ENCODE results near the gene FCRL6. TPM values are rescaled to one million over a fixed set of nuclear protein-coding genes. Genes with fewer than 3 reads are reported as not detected.

The FCRL6 gene
- total RNA-seq, 4 donors from 2014 or later = 0.71 to 1.1 TPM; not detected in 2

DNA sequence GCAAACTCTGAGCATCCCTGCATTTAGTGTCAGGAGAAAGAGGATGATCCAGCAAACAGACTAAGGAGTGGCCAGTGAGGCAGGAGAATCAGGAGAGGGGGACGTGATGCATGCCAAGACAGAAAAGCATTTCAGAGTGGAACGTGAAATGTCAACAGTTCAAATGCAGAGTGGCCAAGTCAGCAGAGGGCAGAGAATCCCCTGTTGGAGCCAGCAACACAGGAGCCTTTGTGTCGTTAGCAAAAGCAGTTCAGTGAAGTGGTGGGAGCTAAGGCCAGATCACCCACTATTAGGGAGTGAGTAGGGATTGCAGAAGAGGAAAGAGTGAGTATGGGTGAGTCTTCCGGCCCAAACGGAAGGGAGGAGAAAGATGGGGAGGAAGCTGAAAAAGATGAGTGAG, 6.6 kb upstream of the FCRL6 start:
- DNase-seq = peak in 1 of 2 donors; percentile 8
- Histone ChIP-seq H3K9me3 (no peaks in the 10 kb centered on the region), H3K27me3 (no peaks in the 10 kb centered on the region), H3K27ac (no peak overlapping the region), H3K4me1 (peaks cover 7 to 15% of the 10 kb centered on the region in 2 donors), H3K36me3 (no peaks in the 10 kb centered on the region), H3K4me3 (replicated peaks in 1 of 3) (no peak overlapping the region)
- no peak for TF ChIP-seq POLR2A (IDR thresholded peaks at IDR 0.05)
- TF ChIP-seq, protein P1, sequence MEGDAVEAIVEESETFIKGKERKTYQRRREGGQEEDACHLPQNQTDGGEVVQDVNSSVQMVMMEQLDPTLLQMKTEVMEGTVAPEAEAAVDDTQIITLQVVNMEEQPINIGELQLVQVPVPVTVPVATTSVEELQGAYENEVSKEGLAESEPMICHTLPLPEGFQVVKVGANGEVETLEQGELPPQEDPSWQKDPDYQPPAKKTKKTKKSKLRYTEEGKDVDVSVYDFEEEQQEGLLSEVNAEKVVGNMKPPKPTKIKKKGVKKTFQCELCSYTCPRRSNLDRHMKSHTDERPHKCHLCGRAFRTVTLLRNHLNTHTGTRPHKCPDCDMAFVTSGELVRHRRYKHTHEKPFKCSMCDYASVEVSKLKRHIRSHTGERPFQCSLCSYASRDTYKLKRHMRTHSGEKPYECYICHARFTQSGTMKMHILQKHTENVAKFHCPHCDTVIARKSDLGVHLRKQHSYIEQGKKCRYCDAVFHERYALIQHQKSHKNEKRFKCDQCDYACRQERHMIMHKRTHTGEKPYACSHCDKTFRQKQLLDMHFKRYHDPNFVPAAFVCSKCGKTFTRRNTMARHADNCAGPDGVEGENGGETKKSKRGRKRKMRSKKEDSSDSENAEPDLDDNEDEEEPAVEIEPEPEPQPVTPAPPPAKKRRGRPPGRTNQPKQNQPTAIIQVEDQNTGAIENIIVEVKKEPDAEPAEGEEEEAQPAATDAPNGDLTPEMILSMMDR (IDR thresholded peaks at IDR 0.05) = no peak
- WGBS, 2 donors = 28 to 31% methylated on average over 5 of the region's 5 CpGs
- intact Hi-C loops (cut with DNase I) = loop anchor here (10.0 kb wide), 1 partner anchor 219 kb away; no protein-coding TSS in a partner anchor

DNA sequence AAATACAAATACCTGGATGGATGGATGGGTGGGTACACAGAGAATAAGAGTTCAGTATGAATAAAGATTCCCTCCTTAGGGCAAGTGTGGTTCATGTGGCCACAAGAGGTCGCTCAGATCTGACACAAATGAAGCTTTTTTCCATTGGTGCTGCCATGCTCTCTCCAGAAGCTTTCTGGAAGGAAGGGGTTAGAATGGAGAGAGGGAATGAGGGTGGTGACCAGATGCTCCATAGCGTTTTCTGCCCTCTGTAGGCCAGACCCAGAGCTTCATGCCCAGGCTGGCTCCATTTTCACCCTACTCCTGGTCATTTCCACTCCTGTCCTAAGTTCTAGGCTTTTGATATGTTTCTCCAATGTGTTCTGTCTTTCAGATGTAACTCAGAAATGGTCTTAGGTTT, 3.3 kb upstream of the FCRL6 start:
- Histone ChIP-seq H3K4me3 (replicated peaks in 1 of 3) (no peak overlapping the region), H3K27me3 (no peaks in the 10 kb centered on the region), H3K4me1 (peaks cover 7 to 15% of the 10 kb centered on the region in 2 donors), H3K9me3 (no peaks in the 10 kb centered on the region), H3K36me3 (no peaks in the 10 kb centered on the region), H3K27ac (peak overlapping the region in 2 of 3 donors; percentile 25 to 53)
- TF ChIP-seq POLR2A (IDR thresholded peaks at IDR 0.05) = no peak
- TF ChIP-seq, protein P1 (IDR thresholded peaks at IDR 0.05) = peak in 5 of 6 experiments; percentile 19 to 71 (median 57)
- intact Hi-C loops (cut with DNase I) = loop anchor here (2.0 to 10.0 kb wide), 2 partner anchors 92 to 216 kb away; no protein-coding TSS in a partner anchor
- peak; percentile 53 to 62 for DNase-seq
- 5 to 6% methylated on average over 2 of the region's 2 CpGs for WGBS, 2 donors

DNA sequence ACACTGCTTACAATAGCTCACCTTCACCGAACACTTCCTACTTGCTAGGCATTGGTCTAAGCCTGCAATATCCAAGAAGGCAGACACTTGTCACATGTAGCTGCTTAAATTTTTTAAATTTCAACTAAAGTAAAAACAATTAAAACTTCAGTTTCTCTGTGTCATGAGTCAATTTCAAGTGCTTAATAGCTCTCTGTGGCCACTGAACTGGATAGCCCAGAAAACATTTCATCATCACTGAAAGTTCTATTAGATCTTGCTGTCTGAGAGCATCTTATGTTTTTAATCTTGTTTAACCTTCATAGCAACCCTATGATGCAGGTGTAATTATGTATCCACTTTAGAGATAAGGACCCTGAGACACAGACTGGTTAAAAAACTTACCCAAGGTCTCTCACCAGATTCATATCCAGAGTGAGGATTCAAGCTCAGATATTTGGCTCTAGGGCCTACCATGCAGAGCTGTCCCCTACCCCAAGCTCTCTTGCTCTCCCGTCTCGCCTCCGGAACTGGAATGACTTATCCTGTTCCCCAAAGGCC, 2.6 kb upstream of the FCRL6 start:
- DNase-seq = no peak
- no peaks in the 10 kb centered on the region for H3K27me3 ChIP-seq
- peak overlapping the region; percentile 25 to 53 (median 40) for H3K27ac ChIP-seq
- no peaks in the 10 kb centered on the region for H3K36me3 ChIP-seq
- peaks cover 7 to 15% of the 10 kb centered on the region in 2 donors for H3K4me1 ChIP-seq
- intact Hi-C loops (cut with DNase I) = loop anchor here (2.0 to 10.0 kb wide), 2 partner anchors 91 to 215 kb away; no protein-coding TSS in a partner anchor
- H3K9me3 ChIP-seq = no peaks in the 10 kb centered on the region
- TF ChIP-seq POLR2A (IDR thresholded peaks at IDR 0.05) = no peak
- TF ChIP-seq, protein P1 (IDR thresholded peaks at IDR 0.05) = no peak
- 85 to 88% methylated on average over 4 of the region's 4 CpGs for WGBS, 2 donors
- H3K4me3 ChIP-seq (replicated peaks in 1 of 3) = no peak overlapping the region

DNA sequence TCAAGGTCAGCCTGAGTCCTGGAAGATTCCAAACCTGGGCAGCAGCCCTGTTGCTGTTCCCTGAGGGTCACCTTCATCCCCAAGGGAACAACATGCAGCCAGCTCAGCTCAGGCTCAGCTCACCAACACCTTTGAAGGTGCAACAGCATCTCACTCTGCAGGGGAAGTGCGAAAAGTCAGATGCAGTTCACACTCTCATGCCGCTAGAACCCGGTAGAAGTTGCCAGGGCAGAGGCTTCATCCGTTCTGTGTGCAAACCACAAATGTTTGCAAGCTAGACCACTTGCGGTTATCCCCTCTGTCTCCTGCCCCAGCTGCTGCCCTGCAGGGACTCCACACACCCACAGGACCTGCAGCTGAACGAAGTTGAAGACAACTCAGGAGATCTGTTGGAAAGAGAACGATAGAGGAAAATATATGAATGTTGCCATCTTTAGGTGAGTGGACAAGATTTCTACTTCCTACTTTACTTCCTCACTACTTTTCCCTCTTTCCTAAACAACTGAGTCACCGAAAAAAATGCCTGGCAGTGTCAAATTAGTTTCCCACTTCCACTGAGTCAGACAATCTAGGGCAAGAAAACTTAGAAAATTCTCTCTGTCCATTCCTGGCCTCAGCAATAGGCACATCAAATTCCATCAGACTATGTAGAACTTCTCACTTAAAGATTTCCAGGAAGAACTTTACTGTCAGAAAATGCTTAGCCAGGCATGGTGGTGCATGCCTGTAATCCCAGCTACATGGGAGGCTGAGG, 1.8 kb upstream of the FCRL6 start:
- no peak for TF ChIP-seq POLR2A (IDR thresholded peaks at IDR 0.05)
- TF ChIP-seq, protein P1 (IDR thresholded peaks at IDR 0.05) = no peak
- 85 to 90% methylated on average over 8 of the region's 8 CpGs for WGBS, 2 donors
- H3K27me3 ChIP-seq = no peaks in the 10 kb centered on the region
- H3K4me3 ChIP-seq (replicated peaks in 1 of 3) = no peak overlapping the region
- H3K9me3 ChIP-seq = no peaks in the 10 kb centered on the region
- intact Hi-C loops (cut with DNase I) = no loop called here
- peaks cover 7 to 15% of the 10 kb centered on the region in 2 donors for H3K4me1 ChIP-seq
- no peak for DNase-seq
- H3K27ac ChIP-seq = peak overlapping the region in 1 of 3 donors; percentile 25
- H3K36me3 ChIP-seq = no peaks in the 10 kb centered on the region

Data from thyroid gland (tissue), 4 donors.